ENCODE data around the gene POLR3B. TPM values are rescaled to one million over a fixed set of nuclear protein-coding genes. Genes with fewer than 3 reads are reported as not detected.

The POLR3B gene
- total RNA-seq, 1 donor from 2014 or later = 9.6 TPM

DNA sequence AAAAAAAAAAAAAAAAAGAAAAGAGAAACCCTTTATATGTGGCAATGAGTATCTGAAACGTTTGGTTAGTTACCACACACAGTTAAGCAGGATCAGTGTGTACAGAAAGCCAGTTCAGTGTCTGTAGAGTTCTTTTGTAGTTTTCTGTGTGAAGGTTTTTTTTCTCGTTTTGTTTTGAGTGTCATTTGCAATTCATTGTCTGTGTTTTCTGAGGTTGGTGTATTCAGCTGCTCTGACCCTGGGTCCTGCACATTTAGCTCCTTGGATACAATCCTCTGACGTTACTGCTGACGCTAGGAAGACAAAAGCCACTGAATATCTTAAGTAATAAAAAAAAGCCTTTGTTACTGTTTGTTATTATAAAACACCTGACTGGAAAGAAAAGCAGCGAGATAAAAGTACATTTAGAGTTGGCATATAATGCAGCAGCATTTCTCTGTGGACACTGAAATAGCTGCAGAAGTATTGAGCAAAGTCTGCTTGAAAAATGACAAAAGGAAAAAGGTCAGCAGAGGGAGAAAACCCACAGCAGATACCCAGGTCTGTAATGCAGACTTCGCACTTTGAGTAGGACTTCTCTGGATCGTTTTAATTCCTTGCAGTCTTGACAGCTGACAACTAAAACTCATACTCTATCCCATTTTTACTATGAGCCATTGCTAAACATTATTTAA lies 89.0 kb downstream of the POLR3B start:
- H3K9me3 ChIP-seq = no peaks in the 10 kb centered on the region
- H3K4me3 ChIP-seq = no peak overlapping the region
- ATAC-seq (no peak), DNase-seq (no peak)
- peaks cover 17% of the 10 kb centered on the region for H3K36me3 ChIP-seq
- H3K4me1 ChIP-seq = no peaks in the 10 kb centered on the region
- TF ChIP-seq, protein P1, sequence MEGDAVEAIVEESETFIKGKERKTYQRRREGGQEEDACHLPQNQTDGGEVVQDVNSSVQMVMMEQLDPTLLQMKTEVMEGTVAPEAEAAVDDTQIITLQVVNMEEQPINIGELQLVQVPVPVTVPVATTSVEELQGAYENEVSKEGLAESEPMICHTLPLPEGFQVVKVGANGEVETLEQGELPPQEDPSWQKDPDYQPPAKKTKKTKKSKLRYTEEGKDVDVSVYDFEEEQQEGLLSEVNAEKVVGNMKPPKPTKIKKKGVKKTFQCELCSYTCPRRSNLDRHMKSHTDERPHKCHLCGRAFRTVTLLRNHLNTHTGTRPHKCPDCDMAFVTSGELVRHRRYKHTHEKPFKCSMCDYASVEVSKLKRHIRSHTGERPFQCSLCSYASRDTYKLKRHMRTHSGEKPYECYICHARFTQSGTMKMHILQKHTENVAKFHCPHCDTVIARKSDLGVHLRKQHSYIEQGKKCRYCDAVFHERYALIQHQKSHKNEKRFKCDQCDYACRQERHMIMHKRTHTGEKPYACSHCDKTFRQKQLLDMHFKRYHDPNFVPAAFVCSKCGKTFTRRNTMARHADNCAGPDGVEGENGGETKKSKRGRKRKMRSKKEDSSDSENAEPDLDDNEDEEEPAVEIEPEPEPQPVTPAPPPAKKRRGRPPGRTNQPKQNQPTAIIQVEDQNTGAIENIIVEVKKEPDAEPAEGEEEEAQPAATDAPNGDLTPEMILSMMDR (IDR thresholded peaks at IDR 0.05) = no peak
- intact Hi-C loops (cut with DNase I) = no loop called here
- H3K27me3 ChIP-seq (ENCODE audit: low read depth) = no peaks in the 10 kb centered on the region
- no peak overlapping the region for H3K27ac ChIP-seq

DNA sequence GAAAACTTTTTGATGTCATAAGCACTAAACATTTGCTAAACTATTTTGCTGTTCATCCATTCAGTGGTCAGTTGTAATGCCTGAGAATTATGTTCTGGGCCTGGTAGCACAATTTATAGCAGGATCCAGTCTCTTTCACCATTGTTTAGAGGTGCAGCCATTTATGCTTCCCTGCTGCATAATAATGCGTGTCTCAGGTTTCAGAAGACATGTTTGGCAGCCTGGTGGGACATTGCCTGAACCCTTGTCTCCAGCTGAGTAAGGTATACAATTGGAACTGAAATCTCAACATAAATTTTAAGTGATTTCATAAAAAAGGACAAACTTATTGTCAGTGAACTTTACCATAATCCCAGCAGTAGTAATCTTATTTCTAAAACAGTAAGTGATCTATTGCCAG lies 94.8 kb downstream of the POLR3B start:
- Histone ChIP-seq H3K27me3 (ENCODE audit: low read depth) (no peaks in the 10 kb centered on the region), H3K36me3 (peaks cover 8% of the 10 kb centered on the region), H3K4me1 (no peaks in the 10 kb centered on the region), H3K9me3 (no peaks in the 10 kb centered on the region), H3K27ac (no peak overlapping the region), H3K4me3 (no peak overlapping the region)
- TF ChIP-seq, protein P1 (IDR thresholded peaks at IDR 0.05) = no peak
- intact Hi-C loops (cut with DNase I) = no loop called here
- ATAC-seq (no peak), DNase-seq (no peak)

DNA sequence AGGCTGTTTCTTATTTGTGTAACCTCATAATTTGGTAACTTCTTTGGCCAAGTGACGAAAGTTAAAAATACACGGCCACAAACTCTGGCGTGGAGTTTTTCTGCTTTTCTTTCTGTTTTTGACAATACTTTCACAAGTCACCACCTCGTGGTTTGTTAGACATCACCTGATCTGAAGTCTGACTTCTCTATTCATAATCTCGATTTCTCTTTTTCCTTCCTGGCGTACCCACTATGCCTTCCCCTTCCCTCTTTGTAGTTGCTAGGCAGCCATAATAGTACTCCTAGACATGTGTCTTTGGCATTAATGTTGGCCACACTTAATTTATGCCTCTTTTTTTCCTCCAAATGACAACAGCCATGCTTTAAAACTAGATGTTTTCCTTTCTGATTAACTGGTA lies 97.6 kb downstream of the POLR3B start:
- DNase-seq (no peak), ATAC-seq (peak in 1 of 2 donors; percentile 75)
- intact Hi-C loops (cut with DNase I) = no loop called here
- Histone ChIP-seq H3K27ac (no peak overlapping the region), H3K9me3 (no peaks in the 10 kb centered on the region), H3K36me3 (peaks cover 27% of the 10 kb centered on the region), H3K4me1 (no peaks in the 10 kb centered on the region), H3K4me3 (no peak overlapping the region), H3K27me3 (ENCODE audit: low read depth) (no peaks in the 10 kb centered on the region)
- TF ChIP-seq, protein P1 (IDR thresholded peaks at IDR 0.05) = no peak

DNA sequence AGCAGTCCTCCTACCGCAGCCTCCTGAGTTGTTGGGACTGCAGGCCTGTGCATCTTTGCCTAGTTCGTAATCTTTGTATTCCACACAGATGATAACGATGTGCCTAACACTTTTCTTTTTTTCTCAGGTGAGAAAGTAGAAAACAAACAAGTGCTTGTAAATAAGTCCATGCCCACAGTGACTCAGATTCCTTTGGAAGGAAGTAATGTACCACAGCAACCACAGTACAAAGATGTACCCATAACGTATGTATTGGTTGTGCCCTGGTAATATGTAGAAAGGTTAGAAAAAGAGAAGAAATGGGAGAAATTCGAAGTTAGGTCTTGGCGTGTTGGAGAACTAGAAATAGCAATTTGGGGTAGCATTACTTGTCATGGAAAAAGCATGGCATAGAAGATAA lies 101.6 kb downstream of the POLR3B start:
- intact Hi-C loops (cut with DNase I) = no loop called here
- Histone ChIP-seq H3K4me3 (no peak overlapping the region), H3K27ac (no peak overlapping the region), H3K4me1 (no peaks in the 10 kb centered on the region), H3K9me3 (no peaks in the 10 kb centered on the region), H3K27me3 (ENCODE audit: low read depth) (no peaks in the 10 kb centered on the region), H3K36me3 (peaks cover 46% of the 10 kb centered on the region)
- TF ChIP-seq, protein P1 (IDR thresholded peaks at IDR 0.05) = no peak
- DNase-seq (no peak), ATAC-seq (no peak)

DNA sequence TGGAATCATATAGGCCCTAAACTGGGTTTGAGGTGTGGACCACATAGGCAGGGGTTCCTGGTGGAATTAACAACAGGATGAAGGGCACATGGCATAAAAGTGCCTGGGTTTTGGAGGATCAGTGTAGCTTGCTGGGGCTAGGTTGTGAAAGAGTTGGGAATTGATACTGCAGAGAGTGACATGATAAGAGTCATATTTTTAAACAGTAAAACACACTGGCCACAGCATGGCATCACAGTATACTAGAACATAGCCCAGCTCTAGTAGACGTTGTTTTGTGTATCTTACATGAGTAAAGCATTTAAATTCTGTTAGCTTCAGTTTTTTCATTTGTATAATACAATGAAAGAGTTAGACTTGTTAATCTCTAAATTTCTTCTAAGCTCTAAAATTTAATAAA lies 102.0 kb downstream of the POLR3B start:
- ATAC-seq (no peak), DNase-seq (no peak)
- TF ChIP-seq, protein P1 (IDR thresholded peaks at IDR 0.05) = no peak
- no peak overlapping the region for H3K4me3 ChIP-seq
- no peaks in the 10 kb centered on the region for H3K27me3 ChIP-seq (ENCODE audit: low read depth)
- no peaks in the 10 kb centered on the region for H3K4me1 ChIP-seq
- intact Hi-C loops (cut with DNase I) = no loop called here
- no peaks in the 10 kb centered on the region for H3K9me3 ChIP-seq
- peaks cover 45% of the 10 kb centered on the region for H3K36me3 ChIP-seq
- no peak overlapping the region for H3K27ac ChIP-seq

Data from lower lobe of right lung (tissue), 2 donors.